H1 (cell line): ENCODE data around the gene B9D1. TPM values are rescaled to one million over a fixed set of nuclear protein-coding genes. Genes with fewer than 3 reads are reported as not detected.

Experiments used
- BACH1 ChIP-seq: IDR thresholded peaks from 2 replicates; pipeline ENCODE4 v1.6.1; 2012; ENCODE audit warnings: low read length, improper control_type of control experiment
- BCL11A ChIP-seq, 2 experiments: IDR thresholded peaks; one replicate each; pipeline ENCODE4 v1.6.1; 2011; ENCODE audit warnings: low read depth in 2 of 2, low read length in 2 of 2, mild to moderate bottlenecking in 2 of 2
- BRCA1 ChIP-seq: IDR thresholded peaks from 2 replicates; pipeline ENCODE4 v1.6.1; 2012; ENCODE audit warnings: low read depth, low read length, improper control_type of control experiment
- CBX5 ChIP-seq: fragments of 300-800, 300-1000 bp; sonication (generic); IDR thresholded peaks from 2 replicates; pipeline ENCODE4 v1.7.1; 2016; ENCODE audit warnings: antibody characterized with exemption, low read length, low read depth
- EP300 ChIP-seq, 2 experiments: IDR thresholded peaks; 1 replicate in 1 of 2; 2 replicates in 1 of 2; pipeline ENCODE4 v1.6.1; 2011 to 2012; ENCODE audit warnings: low read depth in 2 of 2, low read length in 2 of 2, mild to moderate bottlenecking in 2 of 2, borderline replicate concordance in 1 of 2, inconsistent platforms in 1 of 2, moderate library complexity in 1 of 2
- JUND ChIP-seq: IDR thresholded peaks from 2 replicates; pipeline ENCODE4 v1.6.1; 2011; ENCODE audit warnings: mild to moderate bottlenecking, improper control_type of control experiment, low read length
- TBP ChIP-seq: IDR thresholded peaks from 2 replicates; pipeline ENCODE4 v1.6.1; 2011; ENCODE audit warnings: low read depth, low read length, improper control_type of control experiment
- polyA plus RNA-seq, 7 experiments: library from polyadenylated mRNA; depleted of rRNA in 3 of 7; stranded (reverse) in 5 of 7; unstranded in 2 of 7; fragments of >200 nt in 5 of 7; fragments of 200-250 nt in 2 of 7; gene quantifications; 1 replicate in 5 of 7; 2 replicates in 1 of 7; 4 replicates in 1 of 7; pipeline versions ENCODE4 v1.2.1 to v1.2.3, GENCODE V29; 2011 to 2013; ENCODE audit warnings: missing spikeins in 2 of 7, mixed read lengths in 2 of 7
- total RNA-seq: library from RNA; stranded (reverse); fragmentation: NEBNext Ultra II Directional; extraction: Animal tissue kit (Norgen Biotek cat#: 25700); gene quantifications from 2 replicates; pipeline ENCODE4 v1.2.1, GENCODE V29; 2021

B9D1 gene
- total and polyA plus RNA-seq, 2 of the 8 experiments (the other 6 are each of a cell fraction or from before 2014, with no cell fraction given), result 24.6 to 65.7 TPM

GRCh38 chr17:19299866-19300265, 62.7 kb downstream of the B9D1 start (continued):
- TF ChIP-seq BRCA1 (no peak), CBX5 (no peak), BACH1 (no peak), JUND (no peak), TBP (no peak), EP300 (IDR thresholded peaks at IDR 0.05; ENCODE audit: borderline replicate concordance in 1 of 2, low read depth in 2 of 2, low read length in 2 of 2) (no peak), BCL11A (IDR thresholded peaks at IDR 0.05; ENCODE audit: low read depth in 2 of 2, low read length in 2 of 2) (no peak)
